Heart left ventricle (tissue), 13 donors: ENCODE results near the gene IQCC.

Source experiments
- CTCF ChIP-seq, 12 donors: fragments of 200-600 bp; sonication (generic) in 4 of 12; IDR thresholded peaks; one replicate each; pipeline versions ENCODE4 v1.5.0 to v1.8.0; 2018 to 2022; ENCODE audit warnings: antibody characterized with exemption in 12 of 12, mild to moderate bottlenecking in 5 of 12
- POLR2A ChIP-seq, 2 donors: fragments of 450-650 bp; IDR thresholded peaks; one replicate each; pipeline ENCODE4 v1.6.1; 2017; ENCODE audit warnings: antibody characterized with exemption in 2 of 2, mild to moderate bottlenecking in 2 of 2, moderate library complexity in 2 of 2
- donor health status: ischemic (EF 13 %, LVEDD 7.1; RV severe dilation, severe dysfunction).
- donor health status: DM: no; HTN: yes; CAD: no.
- donor health status: DM: no; HTN: no; CAD: no.
- donor health status: ischemic (EF 25% LVEDD 6.9; RV normal size, moderate dysfunction).
- donor health status: ischemic (EF 25% LVEDD 5.7; RV mildly dilated, moderate dysfunction).
- donor health status: ischemic (EF 35%, LVEDD 5.7; RV mildly dilated, moderate dysfunction).
- donor health status: nonischemic (EF 11% LVEDD 7.7; RV severe dilation, severe dysfunction).
- donor health status: DM: yes; HTN: yes; CAD: no.
- donor health status: PGD.
- donor health status: ischemic (EF 29% LVEDD 5.4; RV normal size, mild dysfunction).
- donor health status: nonischemic (EF 23%, LVEDD 6.1; RV moderate dilation, normal function).

DNA sequence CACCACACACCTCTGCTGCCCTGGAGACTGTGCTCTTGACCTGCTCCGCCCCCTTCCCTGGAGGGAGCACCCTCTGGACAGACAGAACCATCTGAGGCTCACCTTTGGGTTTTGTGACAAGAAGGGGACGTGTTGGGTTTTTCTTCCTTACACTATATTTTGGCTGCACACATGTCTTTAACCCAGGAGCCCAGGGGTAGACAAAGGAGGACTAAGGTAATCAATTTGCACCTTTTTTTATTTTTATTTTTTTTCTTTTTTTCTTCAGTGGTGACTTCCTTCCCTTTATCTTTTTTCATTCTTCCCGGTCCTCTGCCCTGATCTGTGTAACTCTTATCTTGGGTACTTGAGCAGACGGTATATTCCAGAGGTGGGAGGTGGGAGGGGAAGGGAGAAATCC, 34.5 kb upstream of the IQCC start:
- TF ChIP-seq CTCF (IDR thresholded peaks at IDR 0.05) (no peak), POLR2A (IDR thresholded peaks at IDR 0.05) (no peak)
